Body of pancreas (tissue), 4 donors: Measurements from ENCODE around the gene TM2D3.

Experiments
- CTCF ChIP-seq, 7 experiments: fragments of 450-650 bp in 4 of 7; fragments of 200-600 bp in 3 of 7; sonication (generic) in 3 of 7; IDR thresholded peaks; one replicate each; pipeline ENCODE4 v1.5.1; 2016 to 2019; ENCODE audit warnings: antibody characterized with exemption in 7 of 7
- POLR2A ChIP-seq, 3 donors: fragments of 450-650 bp; IDR thresholded peaks; one replicate each; pipeline ENCODE4 v1.6.1; 2016; ENCODE audit warnings: antibody characterized with exemption in 3 of 3, mild to moderate bottlenecking in 2 of 3

DNA sequence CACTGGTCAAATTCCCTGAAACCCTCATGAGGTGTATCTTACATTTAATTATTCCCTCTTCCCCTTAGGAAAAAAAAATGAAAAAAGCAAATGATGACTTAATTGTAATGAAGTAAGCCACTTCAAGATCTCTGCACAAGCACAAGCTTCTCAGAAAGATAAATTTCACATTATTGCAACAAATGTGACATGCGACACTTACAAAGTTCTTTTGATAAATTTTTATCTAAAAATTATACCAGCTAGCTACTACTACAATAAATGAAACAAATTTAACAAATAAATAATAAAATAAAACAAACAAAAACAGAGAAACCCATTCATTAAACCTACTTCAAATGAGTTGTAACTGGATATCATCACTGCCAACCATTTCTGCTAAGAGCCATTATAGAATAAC lies 10.0 kb upstream of the TM2D3 start:
- no peak for TF ChIP-seq CTCF (IDR thresholded peaks at IDR 0.05)
- TF ChIP-seq POLR2A (IDR thresholded peaks at IDR 0.05) = no peak
